ENCODE measurements around the gene NEDD4L.
A peak's percentile ranks its signal among the peaks of the same experiment; 100 is the strongest.

NEDD4L gene

GRCh38 chr18:58268849-58269248 lies 224.8 kb downstream of the NEDD4L start:
- H2BK120ac ChIP-seq (ENCODE audit: low read depth, low read length), result no peak overlapping the region
- H3K27me3 ChIP-seq (ENCODE audit: control insufficient read depth in 3 of 3, insufficient read depth in 3 of 3, low read depth in 1 of 3, low read length in 3 of 3), result no peaks in the 10 kb centered on the region
- no peak overlapping the region for H4K91ac ChIP-seq (ENCODE audit: low read depth, low read length, poor library complexity)
- DNase-seq (ENCODE audit: low spot score), result no peak
- no peak overlapping the region for H2BK5ac ChIP-seq (ENCODE audit: low read length)
- H2AK5ac ChIP-seq (ENCODE audit: low read depth, low read length), result no peak overlapping the region
- H2AFZ ChIP-seq (ENCODE audit: low read length), result no peak overlapping the region
- H3K4me1 ChIP-seq (ENCODE audit: control insufficient read depth in 2 of 2, insufficient read depth in 1 of 2, low read depth in 1 of 2, low read length in 2 of 2), result no peaks in the 10 kb centered on the region
- no peak overlapping the region for H3K4ac ChIP-seq (ENCODE audit: low read length)
- no peaks in the 10 kb centered on the region for H3K36me3 ChIP-seq (replicated peaks in 1 of 2; ENCODE audit: control insufficient read depth in 2 of 2, insufficient read depth in 2 of 2, low read length in 2 of 2)
- no peaks in the 10 kb centered on the region for H3K79me1 ChIP-seq (ENCODE audit: low read depth, low read length)
- no peak overlapping the region for H3K23ac ChIP-seq (ENCODE audit: low read depth, low read length, poor library complexity)
- H2BK15ac ChIP-seq (ENCODE audit: low read length), result no peak overlapping the region
- no peaks in the 10 kb centered on the region for H3K9me3 ChIP-seq (replicated peaks in 1 of 2; ENCODE audit: control insufficient read depth in 2 of 2, insufficient read depth in 1 of 2, low read depth in 1 of 2, low read length in 2 of 2)
- no peak overlapping the region for H4K8ac ChIP-seq (ENCODE audit: low read depth, low read length)
- H3K27ac ChIP-seq (replicated peaks; ENCODE audit: low read length), result no peak overlapping the region
- WGBS, 2 donors (ENCODE audit: extremely low coverage in 2 of 2, insufficient read length in 2 of 2, insufficient replicate concordance in 1 of 2), result no CpG with 5 or more reads among the region's 2 CpGs
- no peak overlapping the region for H3K14ac ChIP-seq (ENCODE audit: low read length)
- peak overlapping the region in 1 of 2 donors; percentile 26 for H3K4me3 ChIP-seq (ENCODE audit: low read length in 2 of 2)
- no peak overlapping the region for H3K9ac ChIP-seq (ENCODE audit: low read depth, low read length, poor library complexity)
- no peak overlapping the region for H2BK12ac ChIP-seq (ENCODE audit: low read length)
- no peak overlapping the region for H3K18ac ChIP-seq (ENCODE audit: low read length)
- H3K4me2 ChIP-seq (ENCODE audit: insufficient read depth, low read length, poor library complexity, severe bottlenecking), result no peak overlapping the region

GRCh38 chr18:58269931-58270330 lies 225.9 kb downstream of the NEDD4L start:
- H3K23ac ChIP-seq (ENCODE audit: low read depth, low read length, poor library complexity), result no peak overlapping the region

GRCh38 chr18:58270396-58270795 lies 226.4 kb downstream of the NEDD4L start:
- Histone ChIP-seq H4K91ac (ENCODE audit: low read depth, low read length, poor library complexity) (no peak overlapping the region), H3K9ac (ENCODE audit: low read depth, low read length, poor library complexity) (no peak overlapping the region), H3K36me3 (replicated peaks in 1 of 2; ENCODE audit: control insufficient read depth in 2 of 2, insufficient read depth in 2 of 2, low read length in 2 of 2) (no peaks in the 10 kb centered on the region), H3K27ac (replicated peaks; ENCODE audit: low read length) (no peak overlapping the region), H3K4me3 (ENCODE audit: low read length in 2 of 2) (no peak overlapping the region), H3K4me1 (ENCODE audit: control insufficient read depth in 2 of 2, insufficient read depth in 1 of 2, low read depth in 1 of 2, low read length in 2 of 2) (no peaks in the 10 kb centered on the region), H2BK15ac (ENCODE audit: low read length) (no peak overlapping the region), H3K14ac (ENCODE audit: low read length) (no peak overlapping the region), H2BK5ac (ENCODE audit: low read length) (no peak overlapping the region), H2BK120ac (ENCODE audit: low read depth, low read length) (no peak overlapping the region), H2AFZ (ENCODE audit: low read length) (no peak overlapping the region), H3K79me1 (ENCODE audit: low read depth, low read length) (no peaks in the 10 kb centered on the region), H3K23ac (ENCODE audit: low read depth, low read length, poor library complexity) (no peak overlapping the region), H3K18ac (ENCODE audit: low read length) (no peak overlapping the region), H2BK12ac (ENCODE audit: low read length) (no peak overlapping the region), H3K4ac (ENCODE audit: low read length) (no peak overlapping the region), H2AK5ac (ENCODE audit: low read depth, low read length) (no peak overlapping the region), H3K4me2 (ENCODE audit: insufficient read depth, low read length, poor library complexity, severe bottlenecking) (no peak overlapping the region), H4K8ac (ENCODE audit: low read depth, low read length) (no peak overlapping the region), H3K27me3 (ENCODE audit: control insufficient read depth in 3 of 3, insufficient read depth in 3 of 3, low read depth in 1 of 3, low read length in 3 of 3) (no peaks in the 10 kb centered on the region), H3K9me3 (replicated peaks in 1 of 2; ENCODE audit: control insufficient read depth in 2 of 2, insufficient read depth in 1 of 2, low read depth in 1 of 2, low read length in 2 of 2) (no peaks in the 10 kb centered on the region)
- DNase-seq (ENCODE audit: low spot score), result no peak
- WGBS, 2 donors (ENCODE audit: extremely low coverage in 2 of 2, insufficient read length in 2 of 2, insufficient replicate concordance in 1 of 2), result no CpG with 5 or more reads among the region's 4 CpGs

More at GRCh38 chr18:58269931-58270330, 225.9 kb downstream of the NEDD4L start:
- no peak overlapping the region for H2AFZ ChIP-seq (ENCODE audit: low read length)
- no peak overlapping the region for H3K4me2 ChIP-seq (ENCODE audit: insufficient read depth, low read length, poor library complexity, severe bottlenecking)
- H4K91ac ChIP-seq (ENCODE audit: low read depth, low read length, poor library complexity), result no peak overlapping the region
- H3K4ac ChIP-seq (ENCODE audit: low read length), result no peak overlapping the region
- H3K9ac ChIP-seq (ENCODE audit: low read depth, low read length, poor library complexity), result no peak overlapping the region
- no peak overlapping the region for H3K18ac ChIP-seq (ENCODE audit: low read length)
- no peak for DNase-seq (ENCODE audit: low spot score)
- H2BK120ac ChIP-seq (ENCODE audit: low read depth, low read length), result no peak overlapping the region
- no peaks in the 10 kb centered on the region for H3K79me1 ChIP-seq (ENCODE audit: low read depth, low read length)
- H2AK5ac ChIP-seq (ENCODE audit: low read depth, low read length), result no peak overlapping the region
- H2BK15ac ChIP-seq (ENCODE audit: low read length), result no peak overlapping the region
- H2BK5ac ChIP-seq (ENCODE audit: low read length), result no peak overlapping the region
- H3K9me3 ChIP-seq (replicated peaks in 1 of 2; ENCODE audit: control insufficient read depth in 2 of 2, insufficient read depth in 1 of 2, low read depth in 1 of 2, low read length in 2 of 2), result no peaks in the 10 kb centered on the region
- no peaks in the 10 kb centered on the region for H3K36me3 ChIP-seq (replicated peaks in 1 of 2; ENCODE audit: control insufficient read depth in 2 of 2, insufficient read depth in 2 of 2, low read length in 2 of 2)
- WGBS, 2 donors (ENCODE audit: extremely low coverage in 2 of 2, insufficient read length in 2 of 2, insufficient replicate concordance in 1 of 2), result no CpG with 5 or more reads among the region's 5 CpGs
- H3K4me1 ChIP-seq (ENCODE audit: control insufficient read depth in 2 of 2, insufficient read depth in 1 of 2, low read depth in 1 of 2, low read length in 2 of 2), result no peaks in the 10 kb centered on the region
- no peak overlapping the region for H3K27ac ChIP-seq (replicated peaks; ENCODE audit: low read length)
- H4K8ac ChIP-seq (ENCODE audit: low read depth, low read length), result no peak overlapping the region
- H3K4me3 ChIP-seq (ENCODE audit: low read length in 2 of 2), result no peak overlapping the region
- H2BK12ac ChIP-seq (ENCODE audit: low read length), result no peak overlapping the region
- H3K14ac ChIP-seq (ENCODE audit: low read length), result no peak overlapping the region
- H3K27me3 ChIP-seq (ENCODE audit: control insufficient read depth in 3 of 3, insufficient read depth in 3 of 3, low read depth in 1 of 3, low read length in 3 of 3), result no peaks in the 10 kb centered on the region

GRCh38 chr18:58271770-58272169 lies 227.7 kb downstream of the NEDD4L start:
- Histone ChIP-seq H3K18ac (ENCODE audit: low read length) (no peak overlapping the region), H3K4ac (ENCODE audit: low read length) (no peak overlapping the region)
- WGBS, 2 donors (ENCODE audit: extremely low coverage in 2 of 2, insufficient read length in 2 of 2, insufficient replicate concordance in 1 of 2), result no CpG with 5 or more reads among the region's 2 CpGs

More at GRCh38 chr18:58271770-58272169, 227.7 kb downstream of the NEDD4L start:
- no peak overlapping the region for H3K4me2 ChIP-seq (ENCODE audit: insufficient read depth, low read length, poor library complexity, severe bottlenecking)
- H2AFZ ChIP-seq (ENCODE audit: low read length), result no peak overlapping the region
- H3K14ac ChIP-seq (ENCODE audit: low read length), result no peak overlapping the region
- DNase-seq (ENCODE audit: low spot score), result no peak
- H2BK15ac ChIP-seq (ENCODE audit: low read length), result no peak overlapping the region
- no peak overlapping the region for H2BK12ac ChIP-seq (ENCODE audit: low read length)
- no peak overlapping the region for H4K8ac ChIP-seq (ENCODE audit: low read depth, low read length)
- H3K27ac ChIP-seq (replicated peaks; ENCODE audit: low read length), result no peak overlapping the region
- H3K23ac ChIP-seq (ENCODE audit: low read depth, low read length, poor library complexity), result no peak overlapping the region
- no peak overlapping the region for H3K4me3 ChIP-seq (ENCODE audit: low read length in 2 of 2)
- no peak overlapping the region for H2BK120ac ChIP-seq (ENCODE audit: low read depth, low read length)
- H3K9me3 ChIP-seq (replicated peaks in 1 of 2; ENCODE audit: control insufficient read depth in 2 of 2, insufficient read depth in 1 of 2, low read depth in 1 of 2, low read length in 2 of 2), result no peaks in the 10 kb centered on the region
- no peak overlapping the region for H3K9ac ChIP-seq (ENCODE audit: low read depth, low read length, poor library complexity)
- no peaks in the 10 kb centered on the region for H3K36me3 ChIP-seq (replicated peaks in 1 of 2; ENCODE audit: control insufficient read depth in 2 of 2, insufficient read depth in 2 of 2, low read length in 2 of 2)
- H2BK5ac ChIP-seq (ENCODE audit: low read length), result no peak overlapping the region
- no peak overlapping the region for H4K91ac ChIP-seq (ENCODE audit: low read depth, low read length, poor library complexity)
- H2AK5ac ChIP-seq (ENCODE audit: low read depth, low read length), result no peak overlapping the region
- no peaks in the 10 kb centered on the region for H3K27me3 ChIP-seq (ENCODE audit: control insufficient read depth in 3 of 3, insufficient read depth in 3 of 3, low read depth in 1 of 3, low read length in 3 of 3)
- no peaks in the 10 kb centered on the region for H3K79me1 ChIP-seq (ENCODE audit: low read depth, low read length)
- H3K4me1 ChIP-seq (ENCODE audit: control insufficient read depth in 2 of 2, insufficient read depth in 1 of 2, low read depth in 1 of 2, low read length in 2 of 2), result peaks cover 0 to 2% of the 10 kb centered on the region in 2 donors

All from neuronal stem cell (in vitro differentiated cells).